K562 (cell line): ENCODE results near the gene ZSCAN1. TPM values are rescaled to one million over a fixed set of nuclear protein-coding genes. Genes with fewer than 3 reads are reported as not detected.
A peak's percentile ranks its signal among the peaks of the same experiment; 100 is the strongest.

ENCODE experiments used
- ATAC-seq: fragments of 200-7000 bp; cut with Tn5 transposase; 3 replicates; pipeline ENCODE4 v1.9.1; 2020; ENCODE audit warnings: moderate library complexity
- BruUV-seq: library from RNA; stranded (reverse); fragments of 400-500 nt; replicated peaks from 2 replicates; lab custom pipeline; 2021; lab: Mats Ljungman, UMichigan
- CTCF ChIA-PET: fragments of 300-600 bp; formaldehyde crosslinking; extraction: SDS; loops from one replicate; lab custom pipeline; 2021; ENCODE audit warnings: low intra/inter-chr PET ratio; lab: Yijun Ruan, JAX
- POLR2A ChIA-PET: fragments of 300-600, 350-650 bp; sonication (Branson Sonifier 250); formaldehyde crosslinking; extraction: SDS; loops from one replicate; lab custom pipeline; 2021; ENCODE audit warnings: antibody characterized with exemption, inconsistent platforms; lab: Yijun Ruan, JAX
- DNase-seq, 4 experiments: peaks; one replicate each; pipeline versions ENCODE4 v3.0.0 to v3.0.0-alpha.2; 2011 to 2018; ENCODE audit warnings: low spot score in 3 of 4, mixed read lengths in 3 of 4; ENCODE audit errors: extremely low read depth in 1 of 4
- FAIRE-seq: peaks from 2 replicates; lab custom pipeline; 2011; peaks lifted over from hg19 to GRCh38; lab: Jason Lieb, UNC
- H2AFZ ChIP-seq: 2 replicates; pipeline ENCODE4 v1.6.0; 2011; ENCODE audit warnings: low read depth, low read length, control low read depth, inconsistent platforms
- H3K27ac ChIP-seq: fragments of 200-600 bp; 3 replicates; pipeline ENCODE4 v1.8.0; 2011; ENCODE audit warnings: low read depth, mild to moderate bottlenecking, control low read depth, inconsistent platforms, low read length, moderate library complexity, mixed read lengths; ENCODE audit errors: extremely low read depth
- H3K27me3 ChIP-seq, 2 experiments: fragments of 300-600 bp in 1 of 2; 2 replicates in 1 of 2; 3 replicates in 1 of 2; pipeline versions ENCODE4 v1.6.0 to v1.8.0; 2011; ENCODE audit warnings: inconsistent platforms in 2 of 2, low read length in 2 of 2, mild to moderate bottlenecking in 1 of 2, mixed read lengths in 1 of 2, moderate library complexity in 1 of 2; ENCODE audit not compliant: control insufficient read depth in 2 of 2, insufficient read depth in 2 of 2
- H3K36me3 ChIP-seq: fragments of 300-600 bp; 3 replicates; pipeline ENCODE4 v1.8.0; 2011; ENCODE audit warnings: mild to moderate bottlenecking, low read length, inconsistent platforms; ENCODE audit not compliant: control insufficient read depth, insufficient read depth
- H3K4me1 ChIP-seq, 2 experiments: fragments of 200-600 bp in 1 of 2; replicated peaks in 1 of 2; 2 replicates in 1 of 2; 3 replicates in 1 of 2; pipeline versions ENCODE4 v1.5.1 to v1.8.0; 2011; ENCODE audit warnings: inconsistent platforms in 2 of 2, low read length in 2 of 2, mild to moderate bottlenecking in 1 of 2, mixed read lengths in 1 of 2, moderate library complexity in 1 of 2; ENCODE audit not compliant: control insufficient read depth in 2 of 2, insufficient read depth in 2 of 2
- H3K4me2 ChIP-seq: 2 replicates; pipeline ENCODE4 v1.6.1; 2011; ENCODE audit warnings: low read length, control low read depth, inconsistent platforms, mixed read lengths; ENCODE audit not compliant: insufficient read depth
- H3K4me3 ChIP-seq: fragments of 200-600 bp; sonication (generic), shearing (Covaris generic); 2 replicates; pipeline ENCODE4 v1.5.1; 2016; ENCODE audit warnings: control low read depth, inconsistent platforms
- H3K79me2 ChIP-seq: fragments of 200-600 bp; 3 replicates; pipeline ENCODE4 v1.8.0; 2011; ENCODE audit warnings: low read length, inconsistent platforms; ENCODE audit not compliant: control insufficient read depth, insufficient read depth
- H3K9ac ChIP-seq, 2 experiments: 2 replicates each; pipeline versions ENCODE4 v1.6.0 to v1.6.1; 2011; ENCODE audit warnings: low read depth in 2 of 2, low read length in 2 of 2, control low read depth in 1 of 2, inconsistent platforms in 1 of 2, mild to moderate bottlenecking in 1 of 2, mixed read lengths in 1 of 2; ENCODE audit not compliant: insufficient read depth in 1 of 2
- H3K9me1 ChIP-seq: one replicate; pipeline ENCODE4 v1.6.0; 2011; ENCODE audit warnings: inconsistent platforms, mild to moderate bottlenecking, low read length, moderate library complexity; ENCODE audit not compliant: control insufficient read depth, insufficient read depth
- H3K9me3 ChIP-seq: replicated peaks from 2 replicates; pipeline ENCODE4 v1.5.1; 2011; ENCODE audit warnings: low read depth, low read length, inconsistent platforms; ENCODE audit not compliant: control insufficient read depth, insufficient read depth
- H4K20me1 ChIP-seq: replicated peaks from 2 replicates; pipeline ENCODE4 v1.6.1; 2011; ENCODE audit warnings: low read length, inconsistent platforms, mixed read lengths; ENCODE audit not compliant: control insufficient read depth, insufficient read depth
- ARID3B ChIP-seq: fragments of 250-450 bp; sonication (Bioruptor Pico); IDR thresholded peaks from 2 replicates; pipeline ENCODE4 v1.4.0; 2020; ENCODE audit warnings: borderline replicate concordance
- CREM ChIP-seq: IDR thresholded peaks from 2 replicates; pipeline ENCODE4 v1.6.1; 2014; ENCODE audit warnings: antibody characterized with exemption, low read depth
- GABPA ChIP-seq: fragments of 200-800 bp; sonication (Bioruptor generic); conservative IDR thresholded peaks from 2 replicates; pipeline ENCODE4 v1.6.1; 2016; ENCODE audit warnings: low read depth, missing genetic modification characterization, missing compliant biosample characterization
- GTF2E2 ChIP-seq: fragments of 200-800 bp; sonication (Bioruptor generic); IDR thresholded peaks from 2 replicates; pipeline ENCODE4 v1.6.1; 2016; ENCODE audit warnings: missing genetic modification characterization, missing compliant biosample characterization
- MCM5 ChIP-seq: fragments of 450-650 bp; IDR thresholded peaks from 2 replicates; pipeline ENCODE4 v1.6.1; 2016; ENCODE audit warnings: low read depth
- MTA3 ChIP-seq: fragments of 450-650 bp; formaldehyde crosslinking; IDR thresholded peaks from 2 replicates; pipeline ENCODE4 v1.6.1; 2017; ENCODE audit warnings: mild to moderate bottlenecking, borderline replicate concordance
- POLR2G ChIP-seq: fragments of 200-400 bp; formaldehyde crosslinking; IDR thresholded peaks from 2 replicates; pipeline ENCODE4 v1.6.1; 2017; ENCODE audit warnings: low read depth, mild to moderate bottlenecking, antibody characterized with exemption, low read length, moderate library complexity
- RBM25 ChIP-seq: fragments of 200-400 bp; formaldehyde crosslinking; IDR thresholded peaks from 2 replicates; pipeline ENCODE4 v1.6.1; 2018; ENCODE audit warnings: low read length, low read depth, moderate library complexity; ENCODE audit not compliant: severe bottlenecking
- RERE ChIP-seq: sonication (generic); formaldehyde crosslinking; IDR thresholded peaks from 2 replicates; pipeline ENCODE4 v1.8.0; 2023; ENCODE audit warnings: missing genetic modification reagents, mild to moderate bottlenecking, borderline replicate concordance
- RFX7 ChIP-seq: fragments of 250-450 bp; sonication (Bioruptor Pico); IDR thresholded peaks from 2 replicates; pipeline ENCODE4 v1.5.1; 2021; ENCODE audit warnings: mild to moderate bottlenecking
- SAFB2 ChIP-seq: fragments of 200-400 bp; formaldehyde crosslinking; IDR thresholded peaks from 2 replicates; pipeline ENCODE4 v1.6.1; 2018; ENCODE audit warnings: borderline replicate concordance, low read length, low read depth, moderate library complexity; ENCODE audit not compliant: severe bottlenecking
- TAF15 ChIP-seq: fragments of 200-400 bp; formaldehyde crosslinking; IDR thresholded peaks from 2 replicates; pipeline ENCODE4 v1.6.1; 2017; ENCODE audit warnings: mild to moderate bottlenecking, low read depth, low read length, moderate library complexity
- TCF3 ChIP-seq: sonication (generic); formaldehyde crosslinking; IDR thresholded peaks from 2 replicates; pipeline ENCODE4 v1.4.0; 2020; ENCODE audit warnings: mild to moderate bottlenecking, missing genetic modification reagents
- XRCC5 ChIP-seq: fragments of 200-400 bp; formaldehyde crosslinking; IDR thresholded peaks from 2 replicates; pipeline ENCODE4 v1.6.1; 2017; ENCODE audit warnings: low read depth, mild to moderate bottlenecking, low read length
- WGBS: fragments of 100-300 bp; shearing (Covaris generic); methylation state at CpG from one replicate; pipeline ENCODE4 v1.1.6; 2016; ENCODE audit warnings: low coverage, mixed read lengths; ENCODE audit not compliant: insufficient coverage; ENCODE audit errors: missing lambda C conversion rate; 5-methylcytosine and 5-hydroxymethylcytosine counted together
- in situ Hi-C: fragments of 300-500 bp; cut with MboI; formaldehyde crosslinking; loops from 4 replicates; pipeline ENCODE4 v1.15.0; 2018; ENCODE audit warnings: inconsistent platforms, mixed read lengths
- intact Hi-C: fragments of 100-400 bp; cut with micrococcal nuclease; formaldehyde crosslinking; loops from 2 replicates; pipeline ENCODE4 v1.14.2; 2022
- polyA plus RNA-seq, 8 experiments: library from polyadenylated mRNA; depleted of rRNA in 4 of 8; stranded (reverse) in 5 of 8; unstranded in 3 of 8; fragments of >200 nt; fragmentation: Nextera tagmentation in 2 of 8; fragmentation: Illumina TruSeq in 1 of 8; extraction: Ambion mirVana in 2 of 8; extraction: Trizol in 1 of 8; gene quantifications; 2 replicates each; pipeline versions ENCODE4 v1.2.1 to v1.2.3, GENCODE V29; 2011 to 2014; ENCODE audit warnings: inconsistent platforms in 1 of 8, missing spikeins in 1 of 8
- total RNA-seq, 7 experiments: library from RNA; depleted of rRNA in 6 of 7; stranded (reverse); fragments of >200 nt in 6 of 7; fragmentation: Illumina TruSeq in 2 of 7; extraction: Trizol in 2 of 7; gene quantifications; 2 replicates each; pipeline versions ENCODE4 v1.2.1 to v1.2.3, GENCODE V29; 2011 to 2021; ENCODE audit warnings: low replicate concordance in 1 of 7
- TF ChIP-seq, protein P1 (sequence below): sonication (generic); formaldehyde crosslinking; IDR thresholded peaks from 2 replicates; pipeline ENCODE4 v1.9.0; 2022; ENCODE audit warnings: mild to moderate bottlenecking, missing genetic modification reagents

The ZSCAN1 gene
- total and polyA plus RNA-seq, 9 of the 15 experiments (the other 6 are each of a cell fraction or from before 2014, with no cell fraction given) = not detected

- Histone ChIP-seq H3K4me2 (peak within 1 kb of the TSS; percentile 21; the same call in 1 of the 2 replicates), H3K36me3 (no peaks in the 10 kb centered on the region), H3K9me1 (no peaks in the 10 kb centered on the region), H3K27me3 (no peaks in the 10 kb centered on the region), H3K9me3 (no peaks in the 10 kb centered on the region; the same call in 1 of the 2 replicates), H3K4me3 (peak within 1 kb of the TSS; percentile 33), H3K9ac (peak within 1 kb of the TSS in 1 of 2 experiments; percentile 58; a peak in 1 of 4 replicates), H3K27ac (no peak within 1 kb of the TSS), H4K20me1 (no peaks in the 10 kb centered on the region), H3K79me2 (no peaks in the 10 kb centered on the region), H2AFZ (no peak within 1 kb of the TSS), H3K4me1 (peaks cover 0 to 9% of the 10 kb centered on the region in 2 experiments; a peak in 2 of 5 replicates)
- 39% methylated on average over 48 of the region's 91 CpGs for WGBS
- CTCF ChIA-PET = no interaction called here
- ATAC-seq = peak; percentile 90
- no peak for FAIRE-seq
- BruUV-seq = no TSS peak
- in situ Hi-C loops = no loop called here
- POLR2A ChIA-PET = no interaction called here
- DNase-seq = peak; percentile 16 to 29 (median 24)
- intact Hi-C loops = no loop called here
- TF ChIP-seq RFX7 (CRISPR knock-in tag) (no peak), MCM5 (no peak), GABPA (tag) (peak; percentile 81), SAFB2 (no peak), ARID3B (CRISPR knock-in tag) (no peak), RBM25 (peak; percentile 25), TAF15 (no peak), RERE (CRISPR knock-in tag) (no peak), XRCC5 (no peak), POLR2G (peak; percentile 47), MTA3 (no peak), CREM (peak; percentile 51), TCF3 (no peak), GTF2E2 (tag) (no peak)
- TF ChIP-seq, protein P1, sequence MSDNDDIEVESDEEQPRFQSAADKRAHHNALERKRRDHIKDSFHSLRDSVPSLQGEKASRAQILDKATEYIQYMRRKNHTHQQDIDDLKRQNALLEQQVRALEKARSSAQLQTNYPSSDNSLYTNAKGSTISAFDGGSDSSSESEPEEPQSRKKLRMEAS (CRISPR knock-in tag) = no peak
Measured at GRCh38 chr19:58002384-58003173, 31.2 kb upstream of the ZSCAN1 start, which contains the start of gene ZNF606. TSS of gene ZNF606 (minus strand) at chr19:58002820. CDS start at chr19:58001319, 1,501 bp downstream.
